LNCaP clone FGC (cell line): ENCODE results near the gene RAB7B.

Source experiments
- DNase-seq: peaks from one replicate; pipeline ENCODE4 v3.0.0-alpha.2; 2011; ENCODE audit warnings: low read depth
- H3K4me3 ChIP-seq: 2 replicates; pipeline ENCODE4 v1.5.1; 2011; ENCODE audit warnings: mild to moderate bottlenecking, low read depth, low read length, control low read depth
- CTCF ChIP-seq: IDR thresholded peaks from 2 replicates; pipeline ENCODE4 v1.5.1; 2012; ENCODE audit warnings: mild to moderate bottlenecking; ENCODE audit not compliant: control insufficient read depth, insufficient read depth; ENCODE audit errors: extremely low read depth

Gene RAB7B

GRCh38 chr1:205959789-205960188, 43.4 kb downstream of the RAB7B start:
- no peak for TF ChIP-seq CTCF
- H3K4me3 ChIP-seq: no peak overlapping the region
- DNase-seq: no peak

DNA sequence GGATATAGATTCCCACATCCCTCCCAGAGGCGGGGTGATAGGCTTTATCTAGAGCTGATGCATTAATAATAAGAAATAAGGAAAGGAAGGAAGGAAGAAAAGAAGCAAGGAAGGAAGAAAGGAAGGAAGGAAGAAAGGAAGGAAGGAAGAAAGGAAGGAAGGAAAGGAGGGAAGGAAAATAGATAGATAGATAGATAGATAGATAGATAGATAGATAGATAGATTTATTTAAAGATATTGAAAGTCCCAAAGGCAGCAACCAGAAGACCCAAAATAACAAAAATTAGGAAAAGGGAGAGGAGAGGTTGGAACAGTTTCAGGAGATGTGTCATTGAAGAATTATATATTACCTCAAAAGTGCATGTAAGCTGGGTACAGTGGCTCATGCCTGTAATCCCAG, 47.7 kb downstream of the RAB7B start:
- TF ChIP-seq CTCF: no peak
- H3K4me3 ChIP-seq: no peak overlapping the region
- no peak for DNase-seq

DNA sequence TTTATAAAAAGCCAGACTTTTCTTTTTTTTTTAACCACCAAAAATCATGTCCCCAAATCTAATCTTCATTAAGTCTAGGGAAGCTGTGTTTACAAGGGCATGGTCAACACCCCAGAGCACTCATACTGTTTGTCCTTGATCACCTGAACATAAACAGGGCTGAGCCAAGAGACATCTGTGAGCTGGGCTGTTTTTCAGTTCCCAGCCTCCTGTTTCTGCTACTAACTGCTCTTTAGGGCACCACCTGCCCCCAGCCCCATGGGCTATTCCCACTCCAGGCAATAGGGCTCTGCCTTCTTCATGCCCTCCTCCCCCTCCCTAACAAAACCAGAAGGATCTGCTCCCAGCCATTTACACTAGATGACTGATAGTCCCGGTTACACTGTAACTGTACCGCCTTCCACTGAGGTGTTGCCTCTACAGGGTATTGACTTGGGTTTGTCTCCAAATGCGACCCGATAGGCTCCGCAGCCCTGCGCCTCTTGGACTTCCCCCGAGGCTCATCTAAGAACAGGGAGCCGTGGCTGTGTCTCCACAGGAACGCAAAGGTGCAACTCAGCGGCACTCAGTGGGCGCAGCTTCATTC, 48.3 kb downstream of the RAB7B start:
- H3K4me3 ChIP-seq: no peak overlapping the region
- TF ChIP-seq CTCF: no peak
- DNase-seq: no peak

- no peak for TF ChIP-seq CTCF
- H3K4me3 ChIP-seq: no peak overlapping the region
- no peak for DNase-seq
Observed at GRCh38 chr1:205951746-205952145, 51.4 kb downstream of the RAB7B start.

- no peak overlapping the region for H3K4me3 ChIP-seq
- no peak for TF ChIP-seq CTCF
- no peak for DNase-seq
Observed at GRCh38 chr1:205950826-205951549, 52.2 kb downstream of the RAB7B start.

DNA sequence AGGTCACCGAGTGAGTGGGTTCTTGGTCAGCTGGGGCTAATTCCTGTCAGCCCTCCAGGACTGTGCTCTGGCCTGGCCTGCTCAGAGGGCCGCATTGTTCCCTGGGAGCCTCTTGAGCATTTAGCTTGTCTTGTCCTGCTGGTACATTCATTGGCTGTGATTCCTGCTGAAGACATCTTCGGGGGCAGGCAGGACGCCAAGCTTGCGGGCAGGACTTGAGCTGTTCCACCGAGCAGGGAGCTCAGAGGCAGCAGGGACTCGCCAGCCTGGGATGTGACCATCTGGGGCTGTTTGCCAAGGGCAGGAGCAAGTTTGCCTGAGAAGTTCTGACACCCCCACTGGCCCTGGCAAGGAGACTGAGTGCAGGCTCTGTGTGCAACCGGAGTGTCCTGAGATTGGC, 52.9 kb downstream of the RAB7B start:
- peak; percentile 57 for DNase-seq

More for the DNA sequence above, 52.9 kb downstream of the RAB7B start:
- no peak overlapping the region for H3K4me3 ChIP-seq
- no peak for TF ChIP-seq CTCF
